ENCODE data around the gene PCYT1B.

PCYT1B gene

GRCh38 chrX:24520472-24520871 is 126.7 kb downstream of the PCYT1B start:
- DNase-seq (ENCODE audit: low read depth), result no peak

- no peak for DNase-seq (ENCODE audit: low read depth)
These were observed 131.7 kb downstream of the PCYT1B start for GRCh38 chrX:24515447-24515846.

- no peak for DNase-seq (ENCODE audit: low read depth)
These were observed 133.7 kb downstream of the PCYT1B start for GRCh38 chrX:24513416-24513815.

GRCh38 chrX:24508375-24508774 is 138.8 kb downstream of the PCYT1B start:
- no peak for DNase-seq (ENCODE audit: low read depth)
